Right atrium auricular region (tissue), 2 donors: ENCODE measurements around the gene GEN1. TPM values are rescaled to one million over a fixed set of nuclear protein-coding genes. Genes with fewer than 3 reads are reported as not detected.

Experiments used
- DNase-seq: peaks from one replicate; pipeline ENCODE4 v3.0.0-alpha.2; 2019; ENCODE audit warnings: low spot score
- H3K27ac ChIP-seq, 2 donors: fragments of 200-600 bp; sonication (generic); 1 replicate in 1 of 2; 2 replicates in 1 of 2; pipeline ENCODE4 v1.5.1; 2016 to 2019
- H3K27me3 ChIP-seq, 2 donors: fragments of 200-600 bp; sonication (generic); one replicate each; pipeline versions ENCODE4 v1.5.1 to v1.6.0; 2017 to 2019
- H3K36me3 ChIP-seq: fragments of 200-600 bp; sonication (generic); one replicate; pipeline ENCODE4 v1.5.1; 2016
- H3K4me1 ChIP-seq, 2 donors: fragments of 200-600 bp; sonication (generic); one replicate each; pipeline versions ENCODE4 v1.5.1 to v1.6.0; 2017 to 2019
- H3K4me3 ChIP-seq, 2 donors: fragments of 200-600 bp; sonication (generic); 1 replicate in 1 of 2; 2 replicates in 1 of 2; pipeline ENCODE4 v1.5.1; 2017 to 2019; ENCODE audit warnings: mild to moderate bottlenecking in 1 of 2, moderate library complexity in 1 of 2
- H3K9me3 ChIP-seq, 2 donors: fragments of 200-600 bp; sonication (generic); one replicate each; pipeline ENCODE4 v1.5.1; 2019
- CTCF ChIP-seq, 2 donors: fragments of 200-600 bp; sonication (generic); IDR thresholded peaks; one replicate each; pipeline ENCODE4 v1.5.1; 2019; ENCODE audit warnings: antibody characterized with exemption in 2 of 2
- total RNA-seq, 2 donors: library from RNA; depleted of rRNA; stranded (reverse); fragments of >200 nt; gene quantifications; one replicate each; pipeline ENCODE4 v1.1.0, GENCODE V29; 2016

The GEN1 gene
- total RNA-seq, 2 donors from 2014 or later, result 1.2 to 2.3 TPM

- Histone ChIP-seq H3K4me1 (peaks cover 0 to 8% of the 10 kb centered on the region in 2 donors), H3K27ac (no peak overlapping the region), H3K36me3 (peaks cover 61% of the 10 kb centered on the region), H3K4me3 (no peak overlapping the region), H3K9me3 (no peaks in the 10 kb centered on the region), H3K27me3 (no peaks in the 10 kb centered on the region)
- no peak for TF ChIP-seq CTCF (IDR thresholded peaks at IDR 0.05)
- DNase-seq, result no peak
These were observed 20.3 kb upstream of the GEN1 start for GRCh38 chr2:17733599-17733998.

GRCh38 chr2:17735864-17736263 lies 18.1 kb upstream of the GEN1 start:
- DNase-seq, result no peak
- Histone ChIP-seq H3K27me3 (no peaks in the 10 kb centered on the region), H3K9me3 (no peaks in the 10 kb centered on the region), H3K27ac (no peak overlapping the region), H3K4me3 (no peak overlapping the region), H3K36me3 (peaks cover 62% of the 10 kb centered on the region), H3K4me1 (peaks cover 0 to 8% of the 10 kb centered on the region in 2 donors)
- no peak for TF ChIP-seq CTCF (IDR thresholded peaks at IDR 0.05)

- Histone ChIP-seq H3K36me3 (peaks cover 52% of the 10 kb centered on the region), H3K27me3 (no peaks in the 10 kb centered on the region), H3K4me3 (no peak overlapping the region), H3K9me3 (no peaks in the 10 kb centered on the region), H3K4me1 (peaks cover 0 to 8% of the 10 kb centered on the region in 2 donors), H3K27ac (peak overlapping the region in 1 of 2 donors; percentile 19)
- DNase-seq, result no peak
- TF ChIP-seq CTCF (IDR thresholded peaks at IDR 0.05), result no peak
These were observed 16.9 kb upstream of the GEN1 start for GRCh38 chr2:17736989-17737388.

GRCh38 chr2:17740203-17740602 lies 13.7 kb upstream of the GEN1 start:
- Histone ChIP-seq H3K27ac (no peak overlapping the region), H3K4me1 (no peaks in the 10 kb centered on the region), H3K9me3 (no peaks in the 10 kb centered on the region), H3K4me3 (no peak overlapping the region), H3K27me3 (no peaks in the 10 kb centered on the region), H3K36me3 (peaks cover 36% of the 10 kb centered on the region)
- no peak for DNase-seq
- TF ChIP-seq CTCF (IDR thresholded peaks at IDR 0.05), result no peak

- H3K36me3 ChIP-seq, result peaks cover 5% of the 10 kb centered on the region
- no peak for DNase-seq
These were observed 6.1 kb upstream of the GEN1 start for GRCh38 chr2:17747684-17748452.

More at GRCh38 chr2:17747684-17748452, 6.1 kb upstream of the GEN1 start:
- Histone ChIP-seq H3K27me3 (no peaks in the 10 kb centered on the region), H3K27ac (no peak overlapping the region), H3K4me1 (peaks cover 0 to 14% of the 10 kb centered on the region in 2 donors), H3K4me3 (no peak overlapping the region), H3K9me3 (no peaks in the 10 kb centered on the region)
- TF ChIP-seq CTCF (IDR thresholded peaks at IDR 0.05), result no peak
